ENCODE data around the gene RRAGD. TPM values are rescaled to one million over a fixed set of nuclear protein-coding genes. Genes with fewer than 3 reads are reported as not detected.
A peak's percentile ranks its signal among the peaks of the same experiment; 100 is the strongest.

The RRAGD gene
- total and polyA plus RNA-seq, 3 experiments from 2014 or later: 1.4 to 8.7 (median 7.3) TPM

DNA sequence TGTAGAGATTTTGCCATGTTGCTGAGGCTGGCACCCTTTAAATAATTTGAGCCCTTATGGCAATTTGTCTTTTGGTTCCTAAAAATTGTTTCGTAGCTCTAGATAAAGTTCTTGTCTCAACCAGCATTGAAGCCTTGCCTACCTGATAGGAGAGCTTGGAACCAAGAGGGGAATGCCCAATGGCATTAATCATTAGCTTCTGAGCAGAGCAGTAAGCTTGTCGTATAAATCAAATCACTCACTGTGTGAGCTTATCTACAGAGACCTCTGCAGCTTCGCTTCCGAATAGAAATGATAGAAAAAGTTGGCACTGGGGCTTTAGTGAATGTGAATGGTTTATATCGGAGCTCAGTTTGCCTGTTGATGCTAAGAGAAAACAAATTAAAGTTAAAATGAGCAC, 31.6 kb upstream of the RRAGD start:
- POLR2A ChIA-PET: no interaction called here
- H3K4me3 Mint-ChIP-seq: no peak overlapping the region
- no peak overlapping the region for H3K4me3 ChIP-seq (ENCODE audit: low read length)
- no peak overlapping the region for H3K27ac ChIP-seq (ENCODE audit: low read depth, low read length)
- no peaks in the 10 kb centered on the region for H3K9me3 Mint-ChIP-seq
- no peak overlapping the region for H3K27ac Mint-ChIP-seq
- H3K4me1 Mint-ChIP-seq: no peaks in the 10 kb centered on the region
- DNase-seq: no peak
- H3K27me3 Mint-ChIP-seq: peaks cover 0 to 2% of the 10 kb centered on the region in 2 donors
- H3K27me3 ChIP-seq (ENCODE audit: insufficient read depth, low read length, poor library complexity, severe bottlenecking): no peaks in the 10 kb centered on the region
- H3K36me3 Mint-ChIP-seq: peaks cover 0 to 1% (median 0%) of the 10 kb centered on the region in 3 donors
- CTCF ChIA-PET: interaction anchor here (0.6 to 0.9 kb wide), 3 partner anchors 10 to 13 kb away, joined by 3 read pairs; no protein-coding TSS in a partner anchor
- no peaks in the 10 kb centered on the region for H3K4me1 ChIP-seq (ENCODE audit: insufficient read depth, low read length)
- H3K9me3 ChIP-seq (ENCODE audit: low read length): no peaks in the 10 kb centered on the region
- H3K36me3 ChIP-seq (ENCODE audit: insufficient read depth, low read length): no peaks in the 10 kb centered on the region

DNA sequence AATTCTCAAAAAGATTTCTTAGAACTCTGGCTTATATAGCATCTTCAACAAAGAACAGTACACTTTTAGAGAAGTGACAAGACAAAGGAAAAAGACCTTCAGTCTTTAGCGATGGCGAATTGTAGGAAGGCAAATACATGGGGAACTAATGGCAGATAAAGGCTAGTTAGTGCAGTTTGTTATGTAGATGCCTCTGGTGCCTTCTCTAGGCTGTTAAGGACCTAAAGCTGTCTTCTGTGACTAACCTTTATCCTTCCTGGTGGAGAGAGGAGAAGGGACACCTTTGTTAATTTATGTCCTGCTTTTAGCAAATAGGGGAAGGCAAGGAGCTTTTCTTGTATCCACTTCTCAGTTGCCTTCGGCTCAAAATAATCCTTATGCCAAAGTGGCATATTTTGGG, 28.1 kb upstream of the RRAGD start:
- POLR2A ChIA-PET: no interaction called here
- no peaks in the 10 kb centered on the region for H3K4me1 ChIP-seq (ENCODE audit: insufficient read depth, low read length)
- H3K9me3 Mint-ChIP-seq: no peaks in the 10 kb centered on the region
- H3K27ac ChIP-seq (ENCODE audit: low read depth, low read length): no peak overlapping the region
- no peaks in the 10 kb centered on the region for H3K36me3 Mint-ChIP-seq
- H3K4me3 Mint-ChIP-seq: no peak overlapping the region
- no peaks in the 10 kb centered on the region for H3K27me3 ChIP-seq (ENCODE audit: insufficient read depth, low read length, poor library complexity, severe bottlenecking)
- H3K27ac Mint-ChIP-seq: no peak overlapping the region
- no peak for DNase-seq
- no peaks in the 10 kb centered on the region for H3K27me3 Mint-ChIP-seq
- CTCF ChIA-PET: no interaction called here
- H3K4me3 ChIP-seq (ENCODE audit: low read length): no peak overlapping the region
- H3K36me3 ChIP-seq (ENCODE audit: insufficient read depth, low read length): no peaks in the 10 kb centered on the region
- H3K4me1 Mint-ChIP-seq: peaks cover 5 to 19% (median 7%) of the 10 kb centered on the region in 3 donors
- no peaks in the 10 kb centered on the region for H3K9me3 ChIP-seq (ENCODE audit: low read length)

DNA sequence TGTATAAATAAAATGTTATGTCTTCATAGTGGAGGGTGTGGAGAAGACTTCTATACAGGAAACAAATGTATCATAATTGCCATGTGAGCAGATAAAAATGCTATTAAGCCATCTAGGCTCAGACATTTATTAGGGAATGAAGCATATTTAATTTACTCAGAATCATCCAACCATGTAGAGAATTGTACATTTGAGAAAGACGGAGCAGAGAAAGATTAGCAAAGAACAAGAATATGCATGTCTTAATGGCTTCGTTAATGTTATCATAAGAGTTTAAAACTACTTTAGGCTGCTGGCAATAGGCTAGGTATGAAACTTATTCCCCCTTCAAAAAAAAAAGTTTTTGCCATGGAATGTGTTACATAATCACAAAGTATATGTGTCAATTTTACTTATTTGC, 26.9 kb upstream of the RRAGD start:
- no peak overlapping the region for H3K27ac Mint-ChIP-seq
- Histone ChIP-seq H3K36me3 (ENCODE audit: insufficient read depth, low read length) (no peaks in the 10 kb centered on the region), H3K4me3 (ENCODE audit: low read length) (no peak overlapping the region), H3K27ac (ENCODE audit: low read depth, low read length) (no peak overlapping the region), H3K4me1 (ENCODE audit: insufficient read depth, low read length) (no peaks in the 10 kb centered on the region), H3K9me3 (ENCODE audit: low read length) (no peaks in the 10 kb centered on the region), H3K27me3 (ENCODE audit: insufficient read depth, low read length, poor library complexity, severe bottlenecking) (no peaks in the 10 kb centered on the region)
- no peaks in the 10 kb centered on the region for H3K9me3 Mint-ChIP-seq
- CTCF ChIA-PET: no interaction called here
- no peak for DNase-seq
- POLR2A ChIA-PET: no interaction called here
- peaks cover 6 to 30% (median 14%) of the 10 kb centered on the region in 3 donors for H3K4me1 Mint-ChIP-seq
- no peaks in the 10 kb centered on the region for H3K27me3 Mint-ChIP-seq
- no peak overlapping the region for H3K4me3 Mint-ChIP-seq
- no peaks in the 10 kb centered on the region for H3K36me3 Mint-ChIP-seq

DNA sequence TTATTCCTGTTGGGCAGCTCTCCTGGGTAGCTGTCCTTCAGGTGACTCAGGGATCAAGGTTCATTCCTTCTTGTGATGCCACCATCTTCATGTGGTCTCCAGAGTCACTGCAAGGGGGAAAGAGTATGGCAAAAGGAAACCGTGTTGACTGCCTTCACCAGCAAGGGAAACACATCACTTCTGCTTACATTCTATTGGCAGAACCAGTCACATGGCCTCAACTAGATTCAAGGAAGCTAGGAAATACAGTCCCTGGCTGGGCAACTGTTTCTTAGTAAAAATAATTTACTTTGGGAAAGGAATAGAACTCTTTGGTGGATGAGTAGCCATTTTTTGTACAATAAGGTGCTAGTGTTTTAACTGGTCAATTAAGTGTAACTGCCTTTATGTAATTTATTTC, 26.2 kb upstream of the RRAGD start:
- Histone ChIP-seq H3K27ac (ENCODE audit: low read depth, low read length) (no peak overlapping the region), H3K36me3 (ENCODE audit: insufficient read depth, low read length) (no peaks in the 10 kb centered on the region), H3K4me3 (ENCODE audit: low read length) (no peak overlapping the region), H3K9me3 (ENCODE audit: low read length) (no peaks in the 10 kb centered on the region), H3K4me1 (ENCODE audit: insufficient read depth, low read length) (no peaks in the 10 kb centered on the region), H3K27me3 (ENCODE audit: insufficient read depth, low read length, poor library complexity, severe bottlenecking) (no peaks in the 10 kb centered on the region)
- peaks cover 10 to 34% (median 18%) of the 10 kb centered on the region in 3 donors for H3K4me1 Mint-ChIP-seq
- H3K36me3 Mint-ChIP-seq: peaks cover 0 to 3% (median 0%) of the 10 kb centered on the region in 3 donors
- H3K27me3 Mint-ChIP-seq: no peaks in the 10 kb centered on the region
- no peak for DNase-seq
- peak overlapping the region in 1 of 7 donors; percentile 12 for H3K4me3 Mint-ChIP-seq
- H3K27ac Mint-ChIP-seq: peak overlapping the region in 1 of 8 donors; percentile 79
- ChIA-PET CTCF (interaction anchor here (1.0 to 2.4 kb wide), 3 partner anchors 12 to 172 kb away, joined by 3 to 15 read pairs (median 4); no protein-coding TSS in a partner anchor), POLR2A (no interaction called here)
- no peaks in the 10 kb centered on the region for H3K9me3 Mint-ChIP-seq

DNA sequence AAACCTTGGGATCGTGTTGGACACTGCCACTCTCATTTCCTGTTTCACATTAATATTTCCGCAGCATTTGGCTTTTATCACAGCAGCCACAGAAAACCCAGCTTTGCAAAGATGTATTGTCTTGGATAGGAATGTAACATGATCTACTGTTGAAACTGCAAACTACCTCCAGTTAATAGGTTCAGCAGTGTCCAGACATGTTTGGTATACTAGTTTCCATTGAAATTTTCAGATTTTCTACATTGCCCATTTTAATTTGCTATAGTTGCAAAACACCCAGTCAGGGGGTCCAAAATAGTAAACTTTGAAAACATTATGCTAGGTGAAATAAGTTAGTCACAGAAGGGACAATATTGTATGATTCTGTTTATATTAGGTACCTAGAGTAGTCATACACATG, 24.2 kb upstream of the RRAGD start:
- no peak overlapping the region for H3K4me3 ChIP-seq (ENCODE audit: low read length)
- H3K27me3 ChIP-seq (ENCODE audit: insufficient read depth, low read length, poor library complexity, severe bottlenecking): no peaks in the 10 kb centered on the region
- no peak overlapping the region for H3K27ac ChIP-seq (ENCODE audit: low read depth, low read length)
- Mint-ChIP-seq H3K27ac (peak overlapping the region in 3 of 8 donors; percentile 7 to 44 (median 15)), H3K4me1 (peaks cover 24 to 42% (median 24%) of the 10 kb centered on the region in 3 donors), H3K4me3 (peak overlapping the region in 1 of 7 donors; percentile 34), H3K36me3 (peaks cover 0 to 3% (median 0%) of the 10 kb centered on the region in 3 donors), H3K9me3 (no peaks in the 10 kb centered on the region), H3K27me3 (no peaks in the 10 kb centered on the region)
- no peaks in the 10 kb centered on the region for H3K36me3 ChIP-seq (ENCODE audit: insufficient read depth, low read length)
- CTCF ChIA-PET: interaction anchor here (1.0 to 2.9 kb wide), 4 partner anchors 24 to 174 kb away, joined by 4 to 23 read pairs (median 10); partner anchors contain the start of gene RRAGD
- POLR2A ChIA-PET: no interaction called here
- DNase-seq: no peak
- H3K9me3 ChIP-seq (ENCODE audit: low read length): no peaks in the 10 kb centered on the region
- H3K4me1 ChIP-seq (ENCODE audit: insufficient read depth, low read length): peaks cover 6% of the 10 kb centered on the region

DNA sequence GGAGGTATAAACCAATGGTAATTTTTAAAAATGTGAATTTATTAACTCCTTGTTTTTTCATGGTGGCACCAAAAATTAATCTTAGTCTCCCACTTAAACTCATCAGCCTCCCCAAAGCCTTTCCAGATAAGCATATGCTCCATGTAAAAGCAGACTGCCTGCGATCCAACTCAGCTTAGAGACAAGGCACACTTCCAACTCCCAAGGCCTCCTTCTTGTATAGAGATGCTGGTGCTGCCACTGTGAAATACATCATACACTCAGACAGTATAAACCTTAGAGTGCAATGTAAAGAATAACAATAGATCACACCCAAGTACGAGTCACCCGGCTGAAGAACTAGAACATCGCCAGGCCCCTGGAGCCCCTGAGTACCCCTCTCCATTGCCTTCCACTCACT, 22.9 kb upstream of the RRAGD start:
- Histone ChIP-seq H3K9me3 (ENCODE audit: low read length) (no peaks in the 10 kb centered on the region), H3K36me3 (ENCODE audit: insufficient read depth, low read length) (no peaks in the 10 kb centered on the region), H3K4me1 (ENCODE audit: insufficient read depth, low read length) (peaks cover 6% of the 10 kb centered on the region), H3K4me3 (ENCODE audit: low read length) (no peak overlapping the region), H3K27ac (ENCODE audit: low read depth, low read length) (no peak overlapping the region), H3K27me3 (ENCODE audit: insufficient read depth, low read length, poor library complexity, severe bottlenecking) (no peaks in the 10 kb centered on the region)
- no peaks in the 10 kb centered on the region for H3K27me3 Mint-ChIP-seq
- no peaks in the 10 kb centered on the region for H3K9me3 Mint-ChIP-seq
- H3K36me3 Mint-ChIP-seq: peaks cover 0 to 3% (median 0%) of the 10 kb centered on the region in 3 donors
- DNase-seq: no peak
- peaks cover 24 to 42% (median 24%) of the 10 kb centered on the region in 3 donors for H3K4me1 Mint-ChIP-seq
- H3K27ac Mint-ChIP-seq: peak overlapping the region in 5 of 8 donors; percentile 0 to 17 (median 12)
- ChIA-PET CTCF (interaction anchor here (1.2 to 2.9 kb wide), 3 partner anchors 11 to 174 kb away, joined by 3 to 23 read pairs (median 6); no protein-coding TSS in a partner anchor), POLR2A (no interaction called here)
- peak overlapping the region in 4 of 7 donors; percentile 37 to 93 (median 58) for H3K4me3 Mint-ChIP-seq

DNA sequence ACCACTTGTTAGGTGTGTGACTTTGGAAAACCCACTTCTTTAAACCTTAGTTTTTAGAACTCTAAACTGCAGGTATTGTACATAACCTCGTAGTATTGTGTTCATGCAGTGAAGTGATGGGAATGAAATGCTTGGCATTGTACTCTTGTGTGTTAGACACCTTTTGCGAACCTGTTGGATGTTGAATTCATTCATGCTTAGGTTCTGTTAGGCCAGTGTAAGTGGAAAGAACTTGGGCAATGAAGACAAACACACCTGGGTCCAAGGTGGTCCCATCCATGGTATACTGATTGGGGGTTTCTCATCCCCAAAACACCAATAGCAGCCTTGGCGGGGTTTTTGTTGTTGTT, 22.1 kb upstream of the RRAGD start:
- Histone ChIP-seq H3K4me1 (ENCODE audit: insufficient read depth, low read length) (peaks cover 6% of the 10 kb centered on the region), H3K27me3 (ENCODE audit: insufficient read depth, low read length, poor library complexity, severe bottlenecking) (no peaks in the 10 kb centered on the region), H3K4me3 (ENCODE audit: low read length) (peak overlapping the region; percentile 62), H3K36me3 (ENCODE audit: insufficient read depth, low read length) (no peaks in the 10 kb centered on the region), H3K27ac (ENCODE audit: low read depth, low read length) (no peak overlapping the region), H3K9me3 (ENCODE audit: low read length) (no peaks in the 10 kb centered on the region)
- no peaks in the 10 kb centered on the region for H3K9me3 Mint-ChIP-seq
- DNase-seq: no peak
- H3K36me3 Mint-ChIP-seq: peaks cover 0 to 3% (median 0%) of the 10 kb centered on the region in 3 donors
- CTCF ChIA-PET: interaction anchor here (0.6 to 2.9 kb wide), 8 partner anchors 10 to 452 kb away, joined by 3 to 23 read pairs (median 4); no protein-coding TSS in a partner anchor
- POLR2A ChIA-PET: no interaction called here
- H3K4me3 Mint-ChIP-seq: peak overlapping the region; percentile 83 to 95 (median 89)
- H3K27ac Mint-ChIP-seq: peak overlapping the region in 7 of 8 donors; percentile 51 to 92 (median 83)
- peaks cover 0 to 2% of the 10 kb centered on the region in 2 donors for H3K27me3 Mint-ChIP-seq
- peaks cover 24 to 42% (median 24%) of the 10 kb centered on the region in 3 donors for H3K4me1 Mint-ChIP-seq

DNA sequence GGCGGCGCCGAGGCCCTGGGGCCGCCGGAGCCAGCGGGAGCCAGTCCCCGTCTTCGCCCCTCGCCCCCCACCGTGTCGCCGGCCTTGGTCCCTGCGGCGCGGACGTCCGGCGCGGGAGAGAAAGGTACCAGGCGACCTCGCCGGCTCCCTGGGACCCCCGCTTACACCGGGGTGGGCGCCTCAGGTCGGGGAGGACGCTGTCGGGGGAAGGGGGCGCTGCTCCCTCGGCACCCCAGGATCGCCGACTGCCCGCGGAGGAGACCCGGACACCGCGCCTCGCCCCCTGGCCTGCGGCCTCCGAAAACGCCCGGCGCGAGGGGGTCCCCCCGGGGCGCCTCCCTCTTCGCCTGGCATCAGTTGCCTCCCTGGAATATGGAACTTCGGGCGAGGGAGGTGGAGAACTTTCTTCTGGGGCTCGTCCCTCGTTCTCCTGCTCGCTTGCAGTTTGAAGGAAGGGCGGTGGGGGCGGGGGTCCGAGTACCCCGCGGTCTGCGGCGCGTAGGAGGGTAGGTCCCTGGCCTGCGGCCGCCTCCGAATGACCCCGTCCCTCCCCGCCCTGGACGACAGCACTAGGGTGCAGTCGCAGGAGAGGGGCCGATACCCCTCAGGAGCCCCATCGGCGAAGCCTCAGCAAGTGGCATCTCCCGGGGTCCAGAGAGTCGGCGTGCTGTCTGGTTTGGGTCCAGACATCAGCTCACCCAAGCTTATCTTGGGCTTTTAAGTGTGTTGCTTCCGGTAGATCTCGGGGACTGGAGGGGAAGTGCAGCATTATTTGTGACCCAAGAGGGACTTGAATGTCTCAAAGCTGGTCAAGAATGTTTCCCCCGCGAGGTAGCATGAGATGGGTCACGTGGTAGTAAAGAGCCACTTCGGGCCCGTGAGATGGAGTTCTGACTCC, 21.4 kb upstream of the RRAGD start:
- DNase-seq: peak; percentile 6 to 51 (median 17)
- no peaks in the 10 kb centered on the region for H3K9me3 Mint-ChIP-seq
- H3K9me3 ChIP-seq (ENCODE audit: low read length): no peaks in the 10 kb centered on the region
- H3K36me3 ChIP-seq (ENCODE audit: insufficient read depth, low read length): no peaks in the 10 kb centered on the region
- H3K4me1 ChIP-seq (ENCODE audit: insufficient read depth, low read length): peaks cover 6% of the 10 kb centered on the region
- peaks cover 0 to 4% of the 10 kb centered on the region in 2 donors for H3K27me3 Mint-ChIP-seq
- peaks cover 0 to 3% (median 0%) of the 10 kb centered on the region in 3 donors for H3K36me3 Mint-ChIP-seq
- peak overlapping the region; percentile 24 for H3K27ac ChIP-seq (ENCODE audit: low read depth, low read length)
- peak overlapping the region in 7 of 8 donors; percentile 51 to 92 (median 83) for H3K27ac Mint-ChIP-seq
- H3K4me3 ChIP-seq (ENCODE audit: low read length): peak overlapping the region; percentile 62
- POLR2A ChIA-PET: interaction anchor here (1.1 kb wide), 1 partner anchor 42 kb away, joined by 3 read pairs; no protein-coding TSS in a partner anchor
- H3K27me3 ChIP-seq (ENCODE audit: insufficient read depth, low read length, poor library complexity, severe bottlenecking): no peaks in the 10 kb centered on the region
- H3K4me3 Mint-ChIP-seq: peak overlapping the region; percentile 83 to 95 (median 89)
- CTCF ChIA-PET: interaction anchor here (0.6 to 3.6 kb wide), 13 partner anchors 9 to 451 kb away, joined by 3 to 70 read pairs (median 4); partner anchors contain the start of genes LYRM2 and RRAGD
- peaks cover 24 to 42% (median 24%) of the 10 kb centered on the region in 3 donors for H3K4me1 Mint-ChIP-seq
